GM19467 (cell line): ENCODE measurements around the gene UBE3B.
"Not testable (repeated sequence)": the region's sequence is repeated elsewhere in the genome, so short reads cannot be mapped to it uniquely, and the experiment has no call there.

Experiments
- ATAC-seq: cut with Tn5 transposase; IDR thresholded peaks from one replicate; pipeline ENCODE4 v1.9.1; 2021; ENCODE audit warnings: mild to moderate bottlenecking, moderate library complexity; ENCODE audit not compliant: unreplicated experiment

Gene UBE3B

DNA sequence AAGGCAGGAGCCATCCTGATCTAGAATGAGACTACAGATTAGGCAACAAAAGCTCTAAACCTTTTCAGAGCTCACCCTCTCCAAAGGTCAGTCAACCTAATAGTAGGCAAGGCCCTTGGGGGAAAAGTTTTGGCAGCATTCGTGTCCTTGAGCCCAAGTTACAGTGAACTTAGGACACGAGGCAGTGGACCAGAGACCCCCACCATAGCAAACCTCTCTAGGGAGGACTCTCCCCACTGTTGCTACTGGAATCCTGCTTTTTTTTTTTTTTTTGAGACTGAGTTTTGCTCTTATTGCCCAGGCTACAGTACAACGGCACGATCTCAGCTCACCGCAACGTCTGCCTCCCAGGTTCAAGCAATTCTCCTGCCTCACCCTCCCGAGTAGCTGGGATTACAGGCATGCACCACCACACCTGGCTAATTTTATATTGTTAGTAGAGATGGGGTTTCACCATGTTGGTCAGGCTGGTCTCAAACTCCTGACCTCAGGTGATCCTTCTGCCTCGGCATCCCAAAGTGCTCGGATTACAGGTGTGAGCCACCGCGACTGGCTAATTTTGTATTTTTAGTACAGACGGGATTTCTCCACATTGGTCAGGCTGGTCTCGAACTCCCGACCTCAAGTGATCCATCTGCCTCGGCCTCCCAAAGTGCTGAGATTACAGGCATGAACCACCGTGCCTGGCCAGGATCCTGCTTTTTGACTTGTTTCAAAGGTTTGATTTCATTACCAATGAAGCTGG is 3.7 kb upstream of the UBE3B start:
- not testable (repeated sequence) for ATAC-seq

DNA sequence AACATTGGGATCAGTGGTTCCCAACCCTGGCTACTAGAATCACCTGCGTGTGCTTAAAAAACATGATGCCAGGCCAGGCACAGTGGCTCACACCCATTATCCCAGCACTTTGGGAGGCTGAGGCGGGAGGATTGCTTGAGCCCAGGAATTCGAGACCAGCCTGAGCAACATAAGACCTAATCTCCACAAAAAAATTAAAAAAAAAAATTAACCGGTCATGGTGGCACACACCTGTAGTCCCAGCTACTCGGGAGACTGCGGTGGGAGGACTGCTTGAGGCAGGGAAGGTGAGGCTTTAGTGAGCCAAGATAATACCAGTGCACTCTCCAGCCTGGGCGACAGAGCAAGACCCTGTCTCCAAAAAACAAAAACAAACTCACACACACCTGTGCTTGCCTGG is 2.3 kb upstream of the UBE3B start:
- no peak for ATAC-seq

DNA sequence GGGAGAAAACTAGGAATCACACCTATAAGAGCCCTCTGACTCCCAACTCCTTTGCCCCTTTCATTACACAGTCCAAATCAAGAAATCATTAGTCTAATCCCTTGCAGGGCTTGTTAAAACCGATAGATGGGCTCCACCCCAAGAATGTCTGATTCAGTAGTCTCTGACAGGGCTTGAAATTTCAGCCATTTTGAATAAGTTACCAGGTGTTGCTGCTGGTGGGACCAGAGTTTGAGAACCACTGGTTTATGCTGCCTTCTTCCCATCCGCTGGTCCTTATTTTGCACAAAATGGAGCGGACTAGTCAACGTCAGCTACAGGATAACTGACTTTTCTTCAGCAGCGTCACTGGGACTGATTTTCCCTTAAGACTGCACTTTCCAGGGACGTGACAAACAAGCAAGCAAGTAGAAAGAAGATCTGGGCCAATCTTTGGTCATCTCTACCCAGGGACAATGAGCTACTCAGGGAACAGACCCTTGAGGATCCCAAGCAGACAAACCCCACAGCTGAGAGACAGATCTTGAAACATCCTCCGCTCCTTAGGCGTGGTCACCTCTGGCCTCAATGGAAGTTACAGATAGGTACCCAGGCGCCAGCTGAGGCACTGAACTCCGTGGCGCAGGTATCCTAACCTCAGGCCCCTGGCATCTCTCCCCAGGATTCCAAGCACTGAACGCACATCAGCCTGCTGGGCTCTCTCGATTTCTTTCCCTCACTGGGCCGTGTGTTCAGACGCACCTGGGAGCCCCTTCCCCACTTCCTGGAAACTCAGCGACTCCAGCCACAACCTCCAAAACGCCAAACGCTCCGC is 1.2 kb upstream of the UBE3B start:
- ATAC-seq, result no peak

DNA sequence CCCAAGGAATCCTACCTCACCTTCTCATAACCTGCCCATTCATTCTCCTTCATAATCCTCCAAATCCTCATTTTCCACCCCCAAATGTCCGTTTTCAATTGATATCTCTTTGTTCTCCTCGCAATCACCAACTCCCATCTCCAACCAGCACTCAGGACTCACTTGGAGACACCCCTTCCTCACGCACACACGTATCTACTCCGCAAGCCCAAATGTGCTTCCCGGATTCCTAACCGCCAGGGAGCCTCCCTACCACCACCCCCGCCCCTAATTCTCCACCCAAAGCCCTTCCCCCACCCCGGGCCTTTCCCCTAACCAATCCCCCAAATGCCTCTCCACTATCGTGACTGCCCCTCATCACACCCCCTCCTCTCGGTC is 638 bp upstream of the UBE3B start:
- ATAC-seq, result no peak

DNA sequence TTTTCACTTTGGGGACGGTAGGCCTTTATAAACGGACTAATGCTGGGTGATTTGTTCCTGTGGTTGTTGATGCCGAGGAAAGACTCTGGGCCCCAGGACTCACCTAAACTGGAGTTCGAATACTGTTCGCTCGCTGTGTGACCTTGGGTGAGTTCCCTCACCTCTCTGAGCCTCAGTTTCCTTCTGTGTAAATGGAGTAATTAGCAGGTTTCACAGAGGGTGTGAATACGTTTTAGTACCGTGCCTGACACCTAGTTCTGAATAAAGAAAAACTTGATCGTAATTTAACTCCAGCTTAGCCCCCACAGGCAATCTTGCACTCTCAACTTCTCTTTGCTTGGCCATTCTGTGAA is 505 bp downstream of the UBE3B start:
- ATAC-seq, result no peak

DNA sequence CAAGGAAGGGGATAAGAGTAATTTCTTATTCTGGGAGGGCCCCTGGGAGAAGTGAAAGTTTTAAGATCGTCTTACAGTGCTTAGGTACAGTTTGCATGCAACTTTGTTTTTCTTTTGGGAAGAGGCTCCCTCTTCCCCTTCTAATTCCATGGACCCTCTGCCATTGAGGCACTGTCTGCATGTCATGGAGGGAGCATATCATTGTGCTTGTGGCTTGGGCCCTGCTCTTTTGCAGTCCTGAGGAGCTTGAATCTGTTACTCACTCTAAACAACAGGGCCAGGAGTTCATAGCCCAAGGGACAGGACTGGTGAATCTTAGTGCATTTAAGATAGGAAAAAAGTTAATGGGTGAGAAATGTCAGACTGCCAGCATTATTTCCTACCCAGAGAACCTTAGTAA is 2.3 kb downstream of the UBE3B start:
- ATAC-seq, result no peak

DNA sequence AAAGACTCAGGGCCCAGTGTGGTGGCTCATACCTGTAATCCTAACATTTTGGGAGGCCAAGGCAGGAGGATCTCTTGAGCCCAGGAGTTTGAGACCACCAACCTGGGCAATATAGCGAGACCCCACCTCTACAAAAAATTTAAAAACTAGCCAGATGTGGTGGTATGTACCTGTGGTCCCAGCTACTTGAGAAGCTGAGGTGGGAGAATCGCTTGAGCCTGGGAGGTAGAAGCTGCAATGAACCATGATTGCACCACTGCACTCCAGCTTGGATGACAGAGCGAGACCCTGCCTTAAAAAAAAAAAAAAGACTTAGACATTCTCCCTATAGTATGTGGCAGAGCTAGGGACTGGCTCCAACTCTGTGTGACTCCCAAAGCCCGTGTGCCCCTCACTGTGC is 2.9 kb downstream of the UBE3B start:
- ATAC-seq, result no peak

DNA sequence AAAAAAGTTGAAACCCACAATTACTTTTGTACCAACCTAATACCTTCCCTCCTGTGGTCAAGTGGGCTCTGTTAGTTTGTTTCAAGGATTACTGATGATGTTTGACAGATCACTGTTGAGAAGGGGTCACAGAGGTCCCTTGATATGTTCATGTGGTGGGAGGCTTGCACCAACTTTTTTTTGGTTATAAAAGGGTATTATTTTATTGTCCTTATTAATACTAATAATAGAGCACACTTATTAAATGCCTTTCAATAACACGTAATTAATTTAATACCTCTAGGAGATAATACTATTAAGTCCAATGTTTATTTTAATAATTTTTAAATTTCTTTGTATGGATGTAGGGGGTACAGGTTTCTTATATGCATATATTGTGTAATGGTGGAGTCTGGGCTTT is 4.4 kb downstream of the UBE3B start:
- no peak for ATAC-seq

DNA sequence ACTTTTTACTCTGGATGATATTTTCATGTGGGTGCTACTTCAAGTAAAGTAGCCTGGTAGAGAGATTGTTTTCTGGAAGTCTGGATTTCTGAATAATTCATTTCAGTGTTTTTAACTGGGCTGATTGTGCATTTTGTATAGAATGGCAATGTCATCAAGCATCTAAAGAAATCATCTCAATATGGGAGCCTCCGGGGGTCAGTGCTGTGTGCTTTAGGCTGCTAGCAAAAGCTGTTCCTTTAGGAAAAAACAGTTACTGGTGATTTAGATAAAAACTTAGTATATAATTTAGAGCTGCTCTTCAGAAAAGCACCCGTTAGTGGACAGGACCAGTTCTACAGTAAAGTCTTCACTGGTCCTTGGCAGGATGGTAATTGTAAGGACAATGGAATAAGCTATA is 5.1 kb downstream of the UBE3B start:
- no peak for ATAC-seq

DNA sequence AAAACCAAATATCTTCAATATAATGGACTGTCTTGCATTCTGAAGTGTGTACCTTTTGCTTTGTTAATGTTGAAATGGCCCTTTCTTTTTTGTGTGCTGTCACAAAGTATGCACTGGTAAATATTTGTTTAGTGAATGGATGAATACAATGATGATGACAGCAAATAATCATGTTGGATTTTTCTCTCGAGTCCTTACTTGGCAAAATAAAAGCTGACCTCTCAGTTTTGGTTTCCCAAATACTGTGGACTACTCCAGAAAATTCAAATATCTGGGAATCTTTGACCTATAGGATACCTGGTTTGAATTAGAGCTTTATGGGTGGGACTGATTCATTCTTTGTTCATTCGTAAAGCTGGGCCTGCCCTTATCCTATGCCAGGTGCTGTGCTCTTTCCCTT is 5.5 kb downstream of the UBE3B start:
- ATAC-seq, result no peak

DNA sequence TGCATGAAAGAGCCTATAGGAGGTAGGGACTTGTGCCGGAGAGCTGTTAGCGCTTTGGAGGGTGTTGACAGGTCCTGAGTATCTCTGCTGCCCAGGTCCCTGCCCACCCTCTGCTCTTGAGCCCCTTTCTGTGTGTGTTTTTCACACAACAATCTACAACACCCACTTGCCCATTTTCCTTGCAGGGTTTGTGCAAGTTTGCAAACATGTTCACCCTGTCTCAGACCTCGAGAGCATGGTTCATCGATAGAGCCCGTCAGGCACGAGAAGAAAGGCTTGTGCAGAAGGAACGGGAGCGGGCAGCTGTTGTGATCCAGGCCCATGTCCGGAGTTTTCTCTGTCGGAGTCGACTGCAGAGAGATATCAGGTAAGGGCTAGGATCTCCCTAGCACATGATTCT is 5.9 kb downstream of the UBE3B start:
- ATAC-seq, result no peak

DNA sequence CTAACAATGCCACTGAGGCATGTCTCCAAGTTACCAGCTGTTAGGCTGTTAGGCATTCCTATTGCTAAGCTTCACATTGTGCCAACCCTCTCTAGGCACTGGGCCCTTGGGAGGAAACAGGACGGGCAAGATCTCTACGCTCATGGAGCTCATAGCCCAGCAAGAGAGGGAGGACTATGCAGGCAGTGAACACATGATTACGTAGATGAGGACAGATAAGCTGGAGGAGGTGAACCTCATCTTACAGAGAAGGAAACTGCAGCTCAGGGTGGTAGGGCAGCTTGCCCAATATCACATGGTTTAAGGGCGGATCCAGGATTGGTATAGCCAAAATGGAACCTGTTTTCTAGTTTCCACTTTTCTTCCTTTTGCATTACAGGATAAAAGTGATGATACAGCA is 7.8 kb downstream of the UBE3B start:
- ATAC-seq, result no peak

DNA sequence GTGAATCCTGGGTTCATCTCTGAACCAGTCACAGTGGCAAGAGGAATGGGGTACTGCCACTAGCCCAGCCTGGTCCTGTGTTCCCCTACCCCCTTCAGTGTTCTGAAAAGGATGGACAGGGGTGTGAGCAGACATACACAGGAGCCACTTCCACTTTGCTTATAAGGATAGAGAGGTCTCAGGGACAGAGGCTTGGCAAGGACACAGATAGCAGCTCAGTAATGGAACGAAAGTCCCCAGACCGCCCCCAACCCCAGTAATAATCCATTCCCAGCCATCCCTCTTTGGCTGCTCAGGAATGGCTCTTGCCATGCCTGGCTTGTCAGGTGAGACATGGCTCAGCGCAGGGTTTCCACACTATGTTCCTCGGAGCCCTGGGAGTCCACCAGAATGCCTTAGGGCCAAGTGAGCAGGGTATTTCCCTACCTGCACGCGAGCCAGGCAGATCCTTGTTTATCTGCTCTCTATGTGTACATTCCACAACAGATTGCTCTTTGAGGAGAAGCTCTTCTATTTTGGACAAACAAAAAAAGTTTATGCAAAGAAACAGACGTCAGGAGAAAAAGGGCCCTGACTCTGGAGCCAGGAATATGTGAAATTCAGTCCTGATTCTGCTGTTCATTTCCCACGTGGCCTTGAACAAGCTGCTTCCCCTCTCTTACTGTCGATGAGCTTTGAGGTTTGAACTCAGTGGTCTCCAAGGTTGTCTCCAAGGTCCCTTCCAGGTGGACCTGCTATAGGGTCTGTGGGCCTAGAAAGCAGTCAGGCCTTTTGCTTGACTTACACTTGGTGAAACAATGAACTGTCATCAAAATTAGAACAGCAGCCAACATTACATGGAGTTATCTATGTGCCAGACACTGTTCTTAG is 10.0 kb downstream of the UBE3B start:
- ATAC-seq, result no peak

DNA sequence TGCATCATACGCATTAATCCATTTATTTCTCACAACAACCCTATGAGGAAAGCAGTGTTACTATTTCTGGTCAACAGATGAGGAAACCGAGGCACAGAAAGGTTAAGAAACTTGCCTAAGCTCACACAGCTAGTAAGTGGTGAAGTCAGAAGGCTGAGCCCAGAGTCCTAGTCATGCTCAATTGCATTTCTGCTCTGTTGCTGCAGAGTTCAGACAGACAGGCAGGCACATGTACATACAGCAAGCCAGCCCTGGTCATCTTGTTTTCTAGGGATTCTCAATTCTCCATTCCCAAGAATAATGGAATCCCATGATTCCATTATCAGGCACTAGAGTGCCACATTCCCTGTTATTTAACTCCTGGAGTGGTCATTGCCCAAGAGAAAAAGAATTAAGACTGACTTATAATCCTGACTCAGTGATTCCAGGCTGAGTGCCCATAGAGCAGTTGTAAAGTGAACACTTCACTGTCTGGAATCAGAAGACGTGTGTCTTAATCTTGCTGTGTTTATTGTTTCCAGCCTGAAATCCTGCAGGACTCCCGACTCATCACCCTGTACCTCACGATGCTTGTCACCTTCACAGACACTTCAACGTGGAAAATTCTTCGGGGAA is 10.7 kb downstream of the UBE3B start:
- no peak for ATAC-seq

DNA sequence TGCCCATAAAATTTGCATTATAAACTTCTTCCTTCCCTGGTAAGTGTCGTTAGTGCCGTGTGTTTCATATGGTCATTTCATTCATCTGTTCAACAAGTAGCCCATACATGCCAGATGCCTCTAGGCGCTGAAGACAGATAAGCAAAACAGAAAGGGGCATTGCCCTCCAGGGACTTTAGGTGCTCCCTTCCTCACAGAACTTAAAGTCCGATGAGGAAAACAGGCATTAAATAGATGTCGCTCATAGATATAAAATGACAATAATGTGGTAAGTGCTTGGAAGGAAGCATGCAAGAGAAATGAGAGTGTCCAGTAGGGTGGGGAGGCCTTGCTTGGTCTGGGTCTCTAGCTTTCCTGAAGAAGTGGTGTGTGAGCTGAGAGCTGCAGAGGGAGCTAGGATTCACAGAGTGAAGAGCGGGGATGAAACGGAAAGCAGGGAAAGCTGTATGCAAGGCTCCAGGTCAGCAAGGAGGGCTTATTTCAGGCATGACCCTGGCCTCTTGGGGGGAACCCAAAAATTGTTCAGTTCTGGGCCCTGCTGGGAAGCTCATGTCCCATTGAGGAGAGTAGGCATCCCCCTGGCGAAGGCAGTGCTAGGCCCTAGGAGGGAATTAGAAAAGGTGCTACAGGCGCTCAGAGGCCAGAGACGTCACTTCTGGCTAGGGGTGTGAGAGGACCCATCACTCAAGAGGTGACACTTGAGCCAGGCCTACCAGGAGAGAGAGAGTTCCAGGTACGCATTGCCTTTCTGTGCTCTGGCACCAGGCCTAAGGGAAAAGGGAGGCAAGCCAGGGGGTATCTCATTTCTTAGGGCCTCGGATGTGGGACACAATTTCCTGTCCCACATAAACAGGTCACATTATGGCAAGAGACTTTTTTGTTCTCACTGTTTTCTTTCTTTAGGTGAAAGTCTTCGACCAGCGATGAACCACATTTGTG is 11.9 kb downstream of the UBE3B start:
- no peak for ATAC-seq

DNA sequence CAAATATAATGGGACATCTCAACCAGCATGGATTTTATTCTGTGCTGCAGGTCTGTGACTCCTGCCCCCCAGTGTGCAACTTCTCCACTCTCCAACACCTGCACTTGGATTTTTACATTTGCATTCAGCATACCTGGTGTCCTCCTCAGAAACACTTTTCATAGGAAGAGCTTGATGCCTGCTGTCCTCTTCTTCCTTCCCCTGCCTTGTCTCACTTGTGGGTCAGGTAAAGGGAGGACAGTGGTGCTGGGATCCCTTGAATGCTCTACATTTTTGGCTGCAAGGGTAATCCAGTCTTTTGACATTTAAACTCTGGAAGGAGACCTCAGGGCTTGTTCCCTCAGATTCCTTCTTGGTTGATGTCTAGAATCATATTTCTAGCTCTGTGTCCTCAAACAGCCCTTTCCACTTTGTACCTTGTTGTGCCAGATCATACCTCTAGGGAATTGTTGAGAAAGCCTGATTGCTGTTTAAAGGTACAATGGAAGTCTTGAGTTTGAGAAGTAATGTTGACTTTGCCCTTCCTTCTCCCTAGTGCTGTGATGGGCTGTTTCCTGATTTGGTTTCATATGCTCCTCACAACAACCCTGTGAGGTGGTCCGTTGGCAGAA is 12.6 kb downstream of the UBE3B start:
- ATAC-seq, result no peak

DNA sequence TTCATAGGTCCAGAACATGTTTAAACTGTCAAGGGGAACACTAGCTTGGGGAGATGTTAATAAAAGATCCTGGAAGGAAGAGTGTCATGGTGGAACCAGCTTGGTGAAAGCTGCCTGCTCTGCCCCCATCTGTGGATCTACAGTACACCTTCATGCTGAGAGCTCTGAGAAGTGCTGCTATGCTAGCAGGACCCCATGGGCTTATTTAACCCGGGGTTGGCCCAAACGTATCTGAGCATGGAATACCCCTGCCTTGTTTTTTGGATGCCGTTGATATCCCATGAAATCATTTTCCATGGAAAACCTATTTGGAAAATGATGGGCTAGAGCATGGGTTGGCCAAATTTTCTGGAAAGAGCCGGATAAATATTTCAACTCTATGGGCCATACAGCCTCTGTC is 14.2 kb downstream of the UBE3B start:
- ATAC-seq, result no peak

DNA sequence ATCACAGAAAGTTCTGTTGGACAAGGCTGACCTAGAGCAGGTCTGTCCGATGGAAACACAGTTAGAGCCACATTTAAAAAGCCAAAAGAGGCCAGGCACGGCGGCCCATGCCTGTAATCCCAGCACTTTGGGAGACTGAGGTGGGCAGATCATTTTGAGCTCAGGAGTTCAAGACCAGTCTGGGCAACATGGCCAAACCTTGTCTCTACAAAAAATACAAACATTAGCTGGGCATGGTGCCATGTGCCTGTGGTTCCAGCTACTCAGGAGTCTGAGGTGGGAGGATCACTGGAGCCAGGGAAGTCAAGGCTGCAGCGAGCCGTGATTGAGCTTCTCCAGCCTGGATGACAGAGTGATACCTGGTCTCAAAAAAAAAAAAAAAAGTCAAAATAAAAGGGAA is 14.9 kb downstream of the UBE3B start:
- ATAC-seq, result no peak

DNA sequence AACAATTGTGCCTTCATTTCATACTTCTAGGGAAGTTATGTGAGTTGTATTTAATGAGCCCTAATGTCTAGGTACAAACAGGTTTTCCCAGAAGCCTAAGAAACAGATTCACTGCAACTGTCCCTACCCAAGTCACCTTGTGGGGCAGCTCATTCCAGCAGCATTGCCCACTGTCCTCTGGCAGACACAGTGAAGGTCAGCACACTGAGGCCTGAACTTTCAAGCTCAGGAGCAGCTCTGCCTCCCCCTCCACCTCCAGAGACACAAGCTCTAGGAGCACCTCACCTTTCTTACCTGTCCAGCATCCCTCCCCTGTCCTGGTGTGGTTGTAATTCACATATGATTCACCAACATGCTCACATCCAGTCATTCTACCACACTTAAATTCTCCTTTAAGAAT is 15.7 kb downstream of the UBE3B start:
- no peak for ATAC-seq

DNA sequence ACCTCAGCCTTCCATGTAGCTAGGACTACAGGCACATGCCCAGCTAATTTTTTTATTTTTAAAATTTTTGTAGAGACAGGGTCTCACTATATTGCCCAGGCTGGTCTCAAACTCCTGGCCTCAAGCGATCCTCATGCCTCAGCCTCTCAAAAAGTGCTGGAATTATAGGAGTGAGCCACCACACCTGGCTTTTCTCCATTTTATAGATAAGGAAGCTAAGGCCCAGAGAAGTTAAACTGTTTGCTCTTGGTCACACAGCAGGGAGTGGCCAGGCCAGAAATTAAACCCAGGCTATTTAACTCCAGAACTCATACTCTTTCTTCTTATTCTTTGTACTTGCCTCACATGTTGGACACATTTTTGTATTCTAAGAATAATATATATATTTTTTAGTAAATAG is 16.5 kb downstream of the UBE3B start:
- ATAC-seq, result no peak
